IPS-18c (cell line): ENCODE data around the gene CCDC57.
"Not testable (repeated sequence)": the region's sequence is repeated elsewhere in the genome, so short reads cannot be mapped to it uniquely, and the experiment has no call there.

Source experiments
- H3K4me3 ChIP-seq: 2 replicates; pipeline ENCODE4 v1.7.0; 2013; ENCODE audit warnings: low read depth, mild to moderate bottlenecking, low read length, moderate library complexity; ENCODE audit not compliant: insufficient read depth
- H3K9me3 ChIP-seq: one replicate; pipeline ENCODE4 v1.6.1; 2013; ENCODE audit warnings: mild to moderate bottlenecking, low read length, moderate library complexity; ENCODE audit not compliant: control insufficient read depth, insufficient read depth

The CCDC57 gene

GRCh38 chr17:82200135-82200534 is 12.5 kb downstream of the CCDC57 start:
- Histone ChIP-seq H3K4me3 (no peak overlapping the region), H3K9me3 (peaks cover 2% of the 10 kb centered on the region)

DNA sequence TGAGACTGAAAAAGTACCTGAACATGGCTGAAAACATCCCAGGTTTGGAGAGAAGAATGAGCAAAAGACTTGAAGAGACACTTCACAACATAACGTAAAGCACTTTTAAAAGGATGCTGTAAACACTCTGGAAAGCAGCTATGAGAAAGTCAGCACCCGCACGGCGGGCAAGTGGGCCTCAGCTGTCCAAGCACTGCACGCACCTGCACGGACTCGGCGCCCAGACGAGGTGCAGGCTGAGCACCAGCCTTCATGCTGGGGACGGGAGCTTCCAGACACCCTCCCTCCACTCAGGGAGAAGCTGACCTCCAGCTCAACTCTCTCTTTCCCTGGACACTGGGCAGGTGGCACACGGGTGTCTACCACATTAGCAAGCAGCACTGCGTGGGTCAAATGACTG is 13.1 kb downstream of the CCDC57 start:
- Histone ChIP-seq H3K4me3 (no peak overlapping the region), H3K9me3 (peaks cover 2% of the 10 kb centered on the region)

GRCh38 chr17:82198092-82198491 is 14.6 kb downstream of the CCDC57 start:
- Histone ChIP-seq H3K9me3 (peaks cover 2% of the 10 kb centered on the region), H3K4me3 (no peak overlapping the region)

DNA sequence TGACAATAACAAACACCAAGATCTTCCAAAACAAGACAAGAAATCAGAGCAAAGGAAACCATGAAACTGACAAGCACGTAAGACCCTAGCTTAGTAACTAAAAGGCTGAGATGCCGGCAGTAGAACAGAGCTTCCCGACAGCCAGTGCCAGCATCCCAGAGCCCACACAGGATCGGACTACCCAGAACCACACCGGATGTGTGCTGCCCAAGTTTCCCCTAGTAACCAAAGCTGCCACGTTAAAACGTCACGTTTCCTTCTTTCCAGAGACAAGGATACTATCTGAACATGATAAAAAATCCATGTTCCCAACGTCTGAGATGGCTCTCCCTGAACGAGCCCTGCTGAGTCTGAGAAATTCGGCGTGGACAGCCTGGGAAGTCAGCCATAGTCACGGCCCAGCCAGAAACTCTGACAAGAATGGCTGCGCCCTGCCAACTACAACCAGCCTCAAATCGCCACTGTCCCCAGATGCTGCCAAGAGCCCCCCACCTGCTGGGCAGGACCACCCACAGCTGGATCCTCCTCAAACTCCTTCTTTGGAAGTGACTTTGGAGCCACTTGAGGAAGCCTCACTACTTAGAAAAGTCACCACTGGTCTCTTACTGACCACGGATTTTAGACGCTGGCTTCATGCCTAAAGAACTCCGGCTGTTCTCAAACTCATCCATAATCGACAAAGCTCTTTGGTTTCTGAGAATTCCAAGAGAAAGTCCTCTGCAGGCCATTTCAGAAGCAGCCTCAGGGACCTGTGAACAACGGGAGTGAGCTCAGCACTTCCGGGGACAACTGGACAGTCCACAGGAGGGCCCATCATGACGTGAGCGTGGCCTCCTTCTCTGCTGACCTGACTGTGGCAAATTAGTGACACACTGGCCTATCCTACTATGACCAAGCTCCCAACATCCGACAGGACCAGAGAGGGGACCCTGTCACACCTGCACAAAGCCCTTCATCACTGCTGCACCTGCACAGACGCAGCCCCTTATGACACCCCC is 16.7 kb downstream of the CCDC57 start:
- H3K9me3 ChIP-seq: no peaks in the 10 kb centered on the region
- H3K4me3 ChIP-seq: no peak overlapping the region

DNA sequence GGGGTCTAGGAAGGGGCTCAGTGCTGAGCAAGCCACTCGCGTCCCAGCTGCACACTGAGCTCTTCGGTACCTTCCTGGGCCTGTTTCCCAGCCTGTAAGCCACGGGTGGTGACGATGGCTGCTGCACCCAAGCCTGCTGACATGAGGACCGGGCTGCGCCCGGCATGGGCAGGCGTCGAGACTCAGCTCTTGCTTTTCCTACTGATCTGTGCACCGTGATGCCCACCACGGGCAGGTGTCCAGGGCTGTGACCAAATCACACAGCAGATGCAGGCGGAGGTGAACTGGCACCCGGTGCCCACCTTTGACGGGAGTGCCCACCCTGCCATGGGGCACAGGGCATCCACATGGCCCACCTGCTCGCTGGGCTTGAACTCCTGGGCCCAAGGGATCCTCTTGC is 17.9 kb downstream of the CCDC57 start:
- no peak overlapping the region for H3K4me3 ChIP-seq
- no peaks in the 10 kb centered on the region for H3K9me3 ChIP-seq

DNA sequence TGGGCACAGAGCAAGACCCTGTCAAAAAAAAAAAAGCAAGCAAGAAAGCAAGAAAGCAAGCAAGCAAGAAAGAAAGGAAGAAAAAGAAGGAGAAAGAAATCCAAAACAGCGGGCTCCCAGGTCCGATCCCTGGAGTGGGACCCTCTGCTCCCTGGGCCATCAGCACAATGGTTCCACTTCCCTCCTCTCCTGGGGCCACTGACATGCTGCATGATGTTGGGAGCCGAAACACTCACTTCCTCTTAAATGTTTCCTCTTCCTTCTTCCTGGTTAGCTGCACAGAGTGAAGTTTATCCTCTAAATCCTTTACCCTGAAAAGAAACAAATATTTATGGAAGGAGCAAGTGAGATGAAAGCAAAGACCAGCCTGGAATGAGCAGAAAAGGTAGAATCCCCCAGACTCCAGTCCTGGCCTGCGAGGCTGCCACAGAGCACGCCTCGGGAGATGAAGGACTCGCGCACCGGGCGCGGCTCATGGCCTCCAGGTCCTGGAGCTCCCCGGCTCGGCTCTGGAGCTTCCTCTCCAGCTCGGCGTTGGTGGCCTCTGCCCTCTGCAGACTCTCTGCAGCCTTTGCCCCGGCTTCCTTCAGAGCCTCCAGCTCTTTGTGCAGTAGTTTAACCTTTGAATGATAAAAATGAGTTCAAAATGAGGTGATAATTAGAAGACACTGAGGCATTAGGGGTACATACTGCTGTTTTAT is 19.0 kb downstream of the CCDC57 start:
- no peaks in the 10 kb centered on the region for H3K9me3 ChIP-seq
- no peak overlapping the region for H3K4me3 ChIP-seq

GRCh38 chr17:82193050-82193449 is 19.6 kb downstream of the CCDC57 start:
- H3K4me3 ChIP-seq, H3K9me3 ChIP-seq: not testable (repeated sequence)

- no peaks in the 10 kb centered on the region for H3K9me3 ChIP-seq
- H3K4me3 ChIP-seq: no peak overlapping the region
These were observed 24.4 kb downstream of the CCDC57 start for GRCh38 chr17:82188001-82188961.

- no peak overlapping the region for H3K4me3 ChIP-seq
- no peaks in the 10 kb centered on the region for H3K9me3 ChIP-seq
These were observed 25.1 kb downstream of the CCDC57 start for GRCh38 chr17:82187500-82187899.

GRCh38 chr17:82186221-82186620 is 26.4 kb downstream of the CCDC57 start:
- H3K4me3 ChIP-seq: no peak overlapping the region

DNA sequence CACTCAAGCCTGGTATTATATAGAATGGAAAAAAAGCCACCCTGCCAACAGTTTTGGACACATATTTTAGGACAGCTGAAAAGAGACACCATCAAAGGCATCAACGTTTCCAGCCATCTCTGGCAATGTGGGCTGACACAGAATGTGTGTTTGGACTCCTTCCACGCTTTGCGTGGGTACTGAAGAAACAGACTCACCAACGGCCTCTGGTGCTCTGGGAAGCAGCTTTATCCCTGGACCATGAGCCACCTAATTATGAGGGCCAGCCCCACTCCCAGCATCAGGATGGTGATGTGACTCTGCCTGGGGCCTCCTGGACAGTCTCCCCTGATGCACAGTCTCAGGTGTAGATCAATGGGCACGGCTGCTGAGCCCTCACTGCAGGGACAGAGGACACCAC is 27.9 kb downstream of the CCDC57 start:
- no peak overlapping the region for H3K4me3 ChIP-seq
- no peaks in the 10 kb centered on the region for H3K9me3 ChIP-seq

More at GRCh38 chr17:82186221-82186620, 26.4 kb downstream of the CCDC57 start:
- no peaks in the 10 kb centered on the region for H3K9me3 ChIP-seq

DNA sequence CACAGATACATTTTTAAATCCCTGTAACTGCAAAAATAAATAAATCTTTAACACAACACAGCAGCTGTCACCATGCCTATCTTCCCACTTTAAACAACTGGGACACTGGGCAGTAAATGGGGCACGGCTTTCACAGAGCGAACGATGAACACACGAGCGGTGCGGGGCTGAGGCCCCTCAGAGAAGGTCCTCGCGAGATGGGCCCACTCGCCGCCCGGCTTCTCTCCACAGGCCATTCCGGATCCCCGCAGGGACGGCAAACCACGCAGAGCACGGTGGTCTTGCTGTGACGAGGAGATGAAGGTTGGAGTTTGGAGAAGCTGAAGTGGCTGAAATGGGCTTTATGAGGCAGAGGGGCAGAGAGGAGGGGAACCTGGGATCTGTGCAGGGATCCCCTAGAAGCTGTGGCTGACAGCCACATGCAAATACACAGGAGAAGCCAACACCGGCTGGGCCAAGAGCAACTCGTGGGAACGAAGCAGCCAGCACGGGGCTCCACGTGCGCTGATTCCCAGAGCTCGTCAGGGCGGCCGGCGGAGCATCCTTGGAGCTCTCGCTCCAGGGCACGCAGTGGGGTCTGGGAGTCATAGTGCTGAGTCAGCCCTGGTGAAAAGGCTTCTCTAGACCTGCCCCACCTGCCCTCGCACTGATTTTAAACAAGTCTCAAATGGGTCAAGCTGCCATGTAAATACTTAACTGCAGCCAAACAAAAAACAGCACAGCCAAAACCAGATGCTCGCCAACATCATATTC is 31.7 kb downstream of the CCDC57 start:
- H3K4me3 ChIP-seq: no peak overlapping the region

GRCh38 chr17:82179946-82180475 is 32.6 kb downstream of the CCDC57 start:
- H3K4me3 ChIP-seq: no peak overlapping the region

More for the DNA sequence above, 31.7 kb downstream of the CCDC57 start:
- H3K9me3 ChIP-seq: no peaks in the 10 kb centered on the region

DNA sequence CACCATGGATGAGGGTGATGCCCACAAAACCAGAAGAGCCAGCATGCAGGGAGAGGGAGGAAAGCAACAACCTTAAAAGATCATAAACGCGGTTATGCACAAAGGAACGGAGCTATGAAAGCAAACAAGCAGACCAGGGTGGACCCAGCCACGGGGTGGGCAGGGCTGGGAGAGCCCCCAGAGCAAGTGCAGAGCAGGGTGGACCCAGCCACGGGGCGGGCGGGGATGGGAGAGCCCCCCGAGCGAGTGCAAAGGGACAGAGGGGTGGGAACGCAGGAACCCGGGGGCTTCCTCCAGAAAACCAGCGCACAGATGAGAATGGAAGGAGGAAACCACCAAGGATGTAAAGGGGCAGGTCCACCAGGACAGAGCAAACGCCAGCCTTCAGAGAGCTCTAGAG is 33.2 kb downstream of the CCDC57 start:
- no peaks in the 10 kb centered on the region for H3K9me3 ChIP-seq
- no peak overlapping the region for H3K4me3 ChIP-seq

More at GRCh38 chr17:82179946-82180475, 32.6 kb downstream of the CCDC57 start:
- no peaks in the 10 kb centered on the region for H3K9me3 ChIP-seq

GRCh38 chr17:82178499-82179261 is 34.0 kb downstream of the CCDC57 start:
- Histone ChIP-seq H3K4me3 (no peak overlapping the region), H3K9me3 (no peaks in the 10 kb centered on the region)
